ENCODE measurements around the gene RGS3. TPM values are rescaled to one million over a fixed set of nuclear protein-coding genes. Genes with fewer than 3 reads are reported as not detected.

The RGS3 gene
- total RNA-seq, 1 experiment from 2014 or later, result 39.4 TPM

DNA sequence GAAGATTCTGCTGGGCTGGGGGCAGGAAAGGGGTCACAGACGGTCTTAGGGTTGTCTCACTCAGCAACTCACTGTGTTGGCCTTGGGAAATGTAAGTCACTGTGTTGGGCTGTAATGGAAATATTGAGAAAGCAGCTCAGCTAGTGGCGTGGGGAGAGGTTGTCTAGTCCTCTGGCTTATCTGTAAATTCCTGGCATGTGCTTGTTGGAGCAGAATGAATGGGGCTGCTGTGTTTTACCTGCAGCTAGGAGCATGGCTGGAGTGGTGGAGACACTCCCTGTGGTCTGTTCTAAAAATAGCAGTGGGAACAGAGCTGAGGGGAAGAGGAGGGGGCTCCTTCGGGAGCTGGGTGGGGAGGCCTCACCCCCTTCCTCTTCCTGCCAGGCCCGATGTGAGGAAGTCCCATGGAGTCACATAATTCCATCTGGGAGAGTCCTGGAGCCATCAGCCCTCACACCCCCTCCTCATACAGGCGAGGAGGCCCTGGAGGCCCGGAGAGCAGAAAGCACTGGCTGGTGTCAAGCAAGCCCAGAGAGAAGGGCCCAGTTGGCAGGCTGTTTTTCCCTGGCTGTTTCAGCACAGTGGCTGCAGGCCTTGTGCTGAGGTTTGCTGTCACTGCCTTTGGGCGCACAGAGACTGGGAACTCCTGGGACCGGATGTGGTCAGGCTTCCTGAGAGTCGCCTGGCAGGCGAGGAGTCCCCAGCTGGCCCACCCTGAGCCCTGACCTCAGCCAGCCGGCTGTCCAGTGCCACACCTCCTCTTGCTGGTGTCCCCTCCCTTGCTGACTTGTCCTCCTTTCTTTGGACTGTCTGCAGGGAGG is 84.9 kb downstream of the RGS3 start:
- ChIA-PET CTCF (no interaction called here), RAD21 (ENCODE audit: low non-redundant PET in 1 of 2, low total read pairs in 2 of 2, uncharacterized antibody in 2 of 2, unreplicated experiment in 2 of 2) (no interaction called here), POLR2A (interaction anchor here (0.6 kb wide), 1 partner anchor 14 kb away, joined by 3 read pairs; no protein-coding TSS in a partner anchor)
- no TSS peak for BruUV-seq (replicated peaks)
- H4K20me1 ChIP-seq (ENCODE audit: insufficient read depth), result no peaks in the 10 kb centered on the region
- no peaks in the 10 kb centered on the region for H3K9me2 ChIP-seq (ENCODE audit: insufficient read depth)
- no peaks in the 10 kb centered on the region for H3K9me3 ChIP-seq (ENCODE audit: control insufficient read depth in 1 of 2, insufficient read depth in 1 of 2, low read depth in 1 of 2, low read length in 2 of 2)
- H3K9ac ChIP-seq (ENCODE audit: low read length), result no peak overlapping the region
- peaks cover 0 to 10% of the 10 kb centered on the region in 2 experiments; a peak in 1 of 4 replicates for H3K4me1 ChIP-seq (ENCODE audit: control insufficient read depth in 1 of 2, insufficient read depth in 2 of 2, low read length in 2 of 2)
- H3K27ac ChIP-seq (ENCODE audit: low read depth, low read length), result no peak overlapping the region
- H3K27me3 ChIP-seq (ENCODE audit: insufficient read depth, low read length), result no peaks in the 10 kb centered on the region
- DNase-seq (ENCODE audit: low read depth, low spot score) (no peak), ATAC-seq (no peak)
- H3K36me3 ChIP-seq (ENCODE audit: control insufficient read depth in 1 of 2, insufficient read depth in 2 of 2, low read length in 2 of 2), result 0 out of 4 replicates have a peak, but pooled peaks cover 0 to 7% of the 10 kb centered on the region in 2 experiments
- intact Hi-C loops (cut with micrococcal nuclease), result no loop called here
- no peak overlapping the region for H3K4me3 ChIP-seq (replicated peaks in 1 of 2; ENCODE audit: low read depth in 1 of 2, low read length in 2 of 2)
- TF ChIP-seq ELF1 (IDR thresholded peaks at IDR 0.05; ENCODE audit: borderline replicate concordance, low read depth) (no peak), SP1 (IDR thresholded peaks at IDR 0.05; ENCODE audit: low read depth) (no peak), POLR2A (IDR thresholded peaks at IDR 0.05; ENCODE audit: borderline replicate concordance, extremely low read depth, insufficient read depth, insufficient read length) (no peak), CEBPB (IDR thresholded peaks at IDR 0.05; ENCODE audit: low read depth) (no peak), POLR2AphosphoS5 (IDR thresholded peaks at IDR 0.05; ENCODE audit: low read depth, low read length) (no peak), FOSL1 (IDR thresholded peaks at IDR 0.05; ENCODE audit: low read depth) (no peak), ZFX (IDR thresholded peaks at IDR 0.05) (no peak), EZH2phosphoT487 (IDR thresholded peaks at IDR 0.05; ENCODE audit: borderline replicate concordance) (no peak), CBX3 (IDR thresholded peaks at IDR 0.05; ENCODE audit: low read depth) (no peak), ZNF274 (IDR thresholded peaks at IDR 0.05; ENCODE audit: low read depth, low read length) (no peak), SRF (IDR thresholded peaks at IDR 0.05; ENCODE audit: low read depth) (no peak), JUND (IDR thresholded peaks at IDR 0.05) (no peak), EZH2 (IDR thresholded peaks at IDR 0.05) (no peak), SIN3A (IDR thresholded peaks at IDR 0.05; ENCODE audit: low read depth) (no peak)
- TF ChIP-seq, protein P1, sequence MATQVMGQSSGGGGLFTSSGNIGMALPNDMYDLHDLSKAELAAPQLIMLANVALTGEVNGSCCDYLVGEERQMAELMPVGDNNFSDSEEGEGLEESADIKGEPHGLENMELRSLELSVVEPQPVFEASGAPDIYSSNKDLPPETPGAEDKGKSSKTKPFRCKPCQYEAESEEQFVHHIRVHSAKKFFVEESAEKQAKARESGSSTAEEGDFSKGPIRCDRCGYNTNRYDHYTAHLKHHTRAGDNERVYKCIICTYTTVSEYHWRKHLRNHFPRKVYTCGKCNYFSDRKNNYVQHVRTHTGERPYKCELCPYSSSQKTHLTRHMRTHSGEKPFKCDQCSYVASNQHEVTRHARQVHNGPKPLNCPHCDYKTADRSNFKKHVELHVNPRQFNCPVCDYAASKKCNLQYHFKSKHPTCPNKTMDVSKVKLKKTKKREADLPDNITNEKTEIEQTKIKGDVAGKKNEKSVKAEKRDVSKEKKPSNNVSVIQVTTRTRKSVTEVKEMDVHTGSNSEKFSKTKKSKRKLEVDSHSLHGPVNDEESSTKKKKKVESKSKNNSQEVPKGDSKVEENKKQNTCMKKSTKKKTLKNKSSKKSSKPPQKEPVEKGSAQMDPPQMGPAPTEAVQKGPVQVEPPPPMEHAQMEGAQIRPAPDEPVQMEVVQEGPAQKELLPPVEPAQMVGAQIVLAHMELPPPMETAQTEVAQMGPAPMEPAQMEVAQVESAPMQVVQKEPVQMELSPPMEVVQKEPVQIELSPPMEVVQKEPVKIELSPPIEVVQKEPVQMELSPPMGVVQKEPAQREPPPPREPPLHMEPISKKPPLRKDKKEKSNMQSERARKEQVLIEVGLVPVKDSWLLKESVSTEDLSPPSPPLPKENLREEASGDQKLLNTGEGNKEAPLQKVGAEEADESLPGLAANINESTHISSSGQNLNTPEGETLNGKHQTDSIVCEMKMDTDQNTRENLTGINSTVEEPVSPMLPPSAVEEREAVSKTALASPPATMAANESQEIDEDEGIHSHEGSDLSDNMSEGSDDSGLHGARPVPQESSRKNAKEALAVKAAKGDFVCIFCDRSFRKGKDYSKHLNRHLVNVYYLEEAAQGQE (IDR thresholded peaks at IDR 0.05; ENCODE audit: low read depth), result no peak
- TF ChIP-seq, protein P2, sequence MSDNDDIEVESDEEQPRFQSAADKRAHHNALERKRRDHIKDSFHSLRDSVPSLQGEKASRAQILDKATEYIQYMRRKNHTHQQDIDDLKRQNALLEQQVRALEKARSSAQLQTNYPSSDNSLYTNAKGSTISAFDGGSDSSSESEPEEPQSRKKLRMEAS (IDR thresholded peaks at IDR 0.05), result no peak
- TF ChIP-seq, protein P3, sequence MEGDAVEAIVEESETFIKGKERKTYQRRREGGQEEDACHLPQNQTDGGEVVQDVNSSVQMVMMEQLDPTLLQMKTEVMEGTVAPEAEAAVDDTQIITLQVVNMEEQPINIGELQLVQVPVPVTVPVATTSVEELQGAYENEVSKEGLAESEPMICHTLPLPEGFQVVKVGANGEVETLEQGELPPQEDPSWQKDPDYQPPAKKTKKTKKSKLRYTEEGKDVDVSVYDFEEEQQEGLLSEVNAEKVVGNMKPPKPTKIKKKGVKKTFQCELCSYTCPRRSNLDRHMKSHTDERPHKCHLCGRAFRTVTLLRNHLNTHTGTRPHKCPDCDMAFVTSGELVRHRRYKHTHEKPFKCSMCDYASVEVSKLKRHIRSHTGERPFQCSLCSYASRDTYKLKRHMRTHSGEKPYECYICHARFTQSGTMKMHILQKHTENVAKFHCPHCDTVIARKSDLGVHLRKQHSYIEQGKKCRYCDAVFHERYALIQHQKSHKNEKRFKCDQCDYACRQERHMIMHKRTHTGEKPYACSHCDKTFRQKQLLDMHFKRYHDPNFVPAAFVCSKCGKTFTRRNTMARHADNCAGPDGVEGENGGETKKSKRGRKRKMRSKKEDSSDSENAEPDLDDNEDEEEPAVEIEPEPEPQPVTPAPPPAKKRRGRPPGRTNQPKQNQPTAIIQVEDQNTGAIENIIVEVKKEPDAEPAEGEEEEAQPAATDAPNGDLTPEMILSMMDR (IDR thresholded peaks at IDR 0.05 in 2 of 3, conservative IDR thresholded peaks at IDR 0.05 in 1 of 3; ENCODE audit: borderline replicate concordance in 1 of 3, insufficient read depth in 1 of 3, low read depth in 2 of 3, low read length in 2 of 3), result no peak
- TF ChIP-seq, protein P4, sequence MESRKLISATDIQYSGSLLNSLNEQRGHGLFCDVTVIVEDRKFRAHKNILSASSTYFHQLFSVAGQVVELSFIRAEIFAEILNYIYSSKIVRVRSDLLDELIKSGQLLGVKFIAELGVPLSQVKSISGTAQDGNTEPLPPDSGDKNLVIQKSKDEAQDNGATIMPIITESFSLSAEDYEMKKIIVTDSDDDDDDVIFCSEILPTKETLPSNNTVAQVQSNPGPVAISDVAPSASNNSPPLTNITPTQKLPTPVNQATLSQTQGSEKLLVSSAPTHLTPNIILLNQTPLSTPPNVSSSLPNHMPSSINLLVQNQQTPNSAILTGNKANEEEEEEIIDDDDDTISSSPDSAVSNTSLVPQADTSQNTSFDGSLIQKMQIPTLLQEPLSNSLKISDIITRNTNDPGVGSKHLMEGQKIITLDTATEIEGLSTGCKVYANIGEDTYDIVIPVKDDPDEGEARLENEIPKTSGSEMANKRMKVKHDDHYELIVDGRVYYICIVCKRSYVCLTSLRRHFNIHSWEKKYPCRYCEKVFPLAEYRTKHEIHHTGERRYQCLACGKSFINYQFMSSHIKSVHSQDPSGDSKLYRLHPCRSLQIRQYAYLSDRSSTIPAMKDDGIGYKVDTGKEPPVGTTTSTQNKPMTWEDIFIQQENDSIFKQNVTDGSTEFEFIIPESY (IDR thresholded peaks at IDR 0.05; ENCODE audit: extremely low read depth, insufficient replicate concordance, low read length), result no peak
- H3K4me2 ChIP-seq (ENCODE audit: low read length), result no peak overlapping the region
- no peaks in the 10 kb centered on the region for H3K79me2 ChIP-seq (ENCODE audit: insufficient read depth, low read length)
- no peak overlapping the region for H2AFZ ChIP-seq (ENCODE audit: low read depth, low read length, poor library complexity, severe bottlenecking)
